Smooth muscle cell (in vitro differentiated cells): ENCODE measurements around the gene SRP9. TPM values are rescaled to one million over a fixed set of nuclear protein-coding genes. Genes with fewer than 3 reads are reported as not detected.

Experiments used
- DNase-seq: peaks from one replicate; lab custom pipeline; 2025; ENCODE audit not compliant: unreplicated experiment; lab: John Stamatoyannopoulos, UW
- H2AFZ ChIP-seq: fragments of 200-600 bp; sonication (generic); 2 replicates; pipeline ENCODE4 v1.6.0; 2016; ENCODE audit warnings: antibody characterized with exemption, low read depth, mild to moderate bottlenecking
- H3F3A ChIP-seq: fragments of 200-600 bp; sonication (generic); 2 replicates; pipeline ENCODE4 v1.6.0; 2017; ENCODE audit warnings: antibody characterized with exemption, low read depth
- H3K27ac ChIP-seq: fragments of 200-600 bp; sonication (generic); 2 replicates; pipeline ENCODE4 v1.5.1; 2016; ENCODE audit warnings: low read depth, mild to moderate bottlenecking
- H3K27me3 ChIP-seq: fragments of 200-600 bp; sonication (generic); 2 replicates; pipeline ENCODE4 v1.6.1; 2016; ENCODE audit warnings: low read depth, mild to moderate bottlenecking
- H3K36me3 ChIP-seq: fragments of 200-600 bp; sonication (generic); 2 replicates; pipeline ENCODE4 v1.5.1; 2016; ENCODE audit warnings: low read depth
- H3K4me1 ChIP-seq: fragments of 200-600 bp; sonication (generic); 2 replicates; pipeline ENCODE4 v1.5.1; 2016; ENCODE audit warnings: low read depth
- H3K4me2 ChIP-seq: fragments of 200-600 bp; sonication (generic); 2 replicates; pipeline ENCODE4 v1.6.0; 2016; ENCODE audit warnings: mild to moderate bottlenecking
- H3K4me3 ChIP-seq: fragments of 200-600 bp; sonication (generic); 2 replicates; pipeline ENCODE4 v1.5.1; 2016; ENCODE audit warnings: mild to moderate bottlenecking
- H3K79me2 ChIP-seq: fragments of 200-600 bp; sonication (generic); 2 replicates; pipeline ENCODE4 v1.6.0; 2016; ENCODE audit warnings: low read depth, mild to moderate bottlenecking
- H3K9ac ChIP-seq: fragments of 200-600 bp; sonication (generic); 2 replicates; pipeline ENCODE4 v1.6.0; 2016; ENCODE audit warnings: low read depth
- H3K9me3 ChIP-seq: fragments of 200-600 bp; sonication (generic); replicated peaks from 2 replicates; pipeline ENCODE4 v1.5.1; 2016; ENCODE audit warnings: low read depth
- H4K20me1 ChIP-seq: fragments of 200-600 bp; sonication (generic); 2 replicates; pipeline ENCODE4 v1.6.0; 2016; ENCODE audit warnings: low read depth
- WGBS: methylation state at CpG from one replicate; pipeline ENCODE4 v1.1.7; 2016; ENCODE audit warnings: low lambda C conversion rate; 5-methylcytosine and 5-hydroxymethylcytosine counted together
- polyA plus RNA-seq: library from polyadenylated mRNA; unstranded; fragments of >200 nt; fragmentation: Nextera tagmentation; extraction: Ambion mirVana; gene quantifications from 2 replicates; pipeline ENCODE4 v1.2.1, GENCODE V29; 2016
- total RNA-seq: library from RNA; depleted of rRNA; stranded (reverse); fragments of >200 nt; gene quantifications from 2 replicates; pipeline ENCODE4 v1.2.3, GENCODE V29; 2014
- TF ChIP-seq, protein P1 (sequence below): fragments of 200-600 bp; sonication (generic); IDR thresholded peaks from 2 replicates; pipeline ENCODE4 v1.5.1; 2017; ENCODE audit warnings: borderline replicate concordance, mild to moderate bottlenecking, antibody characterized with exemption; ENCODE audit not compliant: insufficient read depth, poor library complexity, severe bottlenecking

The SRP9 gene
- total and polyA plus RNA-seq, 2 experiments from 2014 or later, result 301 to 394 TPM

DNA sequence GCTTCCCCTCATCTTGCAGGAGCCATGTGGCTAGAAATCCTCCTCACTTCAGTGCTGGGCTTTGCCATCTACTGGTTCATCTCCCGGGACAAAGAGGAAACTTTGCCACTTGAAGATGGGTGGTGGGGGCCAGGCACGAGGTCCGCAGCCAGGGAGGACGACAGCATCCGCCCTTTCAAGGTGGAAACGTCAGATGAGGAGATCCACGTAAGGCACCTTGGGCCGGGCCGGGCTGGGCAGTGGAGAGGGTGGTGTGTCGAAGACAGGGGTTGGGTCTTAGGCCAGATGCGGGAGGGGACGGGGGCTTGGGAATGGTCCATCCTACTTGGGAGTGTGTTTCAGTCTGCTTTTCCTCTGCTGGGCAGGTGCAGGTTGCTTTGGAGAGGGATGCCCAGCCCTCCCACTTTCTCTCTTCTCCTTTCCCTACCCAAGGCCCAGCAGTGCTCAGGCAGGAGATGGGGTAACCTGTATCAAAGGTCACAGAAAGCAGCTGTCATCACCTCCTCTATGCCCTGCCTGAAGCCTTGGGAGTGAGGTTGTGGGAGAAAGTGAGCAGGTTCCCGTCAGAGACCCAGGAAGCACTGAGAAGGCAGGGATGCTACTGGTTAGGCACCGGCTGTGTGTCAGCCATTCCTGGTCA, 51.2 kb downstream of the SRP9 start:
- 96% methylated on average over 14 of the region's 14 CpGs for WGBS
- H3K9ac ChIP-seq, result no peak overlapping the region
- no peak for DNase-seq
- H3K4me3 ChIP-seq, result no peak overlapping the region
- TF ChIP-seq, protein P1, sequence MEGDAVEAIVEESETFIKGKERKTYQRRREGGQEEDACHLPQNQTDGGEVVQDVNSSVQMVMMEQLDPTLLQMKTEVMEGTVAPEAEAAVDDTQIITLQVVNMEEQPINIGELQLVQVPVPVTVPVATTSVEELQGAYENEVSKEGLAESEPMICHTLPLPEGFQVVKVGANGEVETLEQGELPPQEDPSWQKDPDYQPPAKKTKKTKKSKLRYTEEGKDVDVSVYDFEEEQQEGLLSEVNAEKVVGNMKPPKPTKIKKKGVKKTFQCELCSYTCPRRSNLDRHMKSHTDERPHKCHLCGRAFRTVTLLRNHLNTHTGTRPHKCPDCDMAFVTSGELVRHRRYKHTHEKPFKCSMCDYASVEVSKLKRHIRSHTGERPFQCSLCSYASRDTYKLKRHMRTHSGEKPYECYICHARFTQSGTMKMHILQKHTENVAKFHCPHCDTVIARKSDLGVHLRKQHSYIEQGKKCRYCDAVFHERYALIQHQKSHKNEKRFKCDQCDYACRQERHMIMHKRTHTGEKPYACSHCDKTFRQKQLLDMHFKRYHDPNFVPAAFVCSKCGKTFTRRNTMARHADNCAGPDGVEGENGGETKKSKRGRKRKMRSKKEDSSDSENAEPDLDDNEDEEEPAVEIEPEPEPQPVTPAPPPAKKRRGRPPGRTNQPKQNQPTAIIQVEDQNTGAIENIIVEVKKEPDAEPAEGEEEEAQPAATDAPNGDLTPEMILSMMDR, result no peak
- H3K4me2 ChIP-seq, result no peak overlapping the region
- peaks cover 8% of the 10 kb centered on the region for H3K79me2 ChIP-seq
- H3K9me3 ChIP-seq, result no peaks in the 10 kb centered on the region
- H4K20me1 ChIP-seq, result peaks cover 24% of the 10 kb centered on the region
- no peaks in the 10 kb centered on the region for H3F3A ChIP-seq
- H3K27ac ChIP-seq, result no peak overlapping the region
- H3K4me1 ChIP-seq, result peaks cover 19% of the 10 kb centered on the region
- H2AFZ ChIP-seq, result no peak overlapping the region
- no peaks in the 10 kb centered on the region for H3K27me3 ChIP-seq
- H3K36me3 ChIP-seq, result no peaks in the 10 kb centered on the region

DNA sequence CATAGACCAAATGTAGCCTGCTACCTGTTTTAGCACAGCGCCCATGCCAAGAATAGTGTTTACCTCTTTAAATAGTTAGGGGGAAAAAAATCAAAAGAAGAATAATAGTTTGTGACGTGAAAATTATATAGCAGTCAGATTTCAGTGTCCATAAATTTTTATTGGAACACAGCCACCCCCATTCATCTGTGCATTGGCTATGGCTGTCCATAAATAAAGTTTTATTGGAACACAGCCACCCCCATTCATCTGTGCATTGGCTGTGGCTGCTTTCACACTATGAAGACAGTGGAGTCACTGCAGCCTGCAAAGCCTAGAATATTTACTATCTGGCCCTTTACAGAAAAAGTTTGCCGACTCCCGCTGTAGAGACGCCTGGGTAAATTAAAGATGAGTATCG, 53.2 kb downstream of the SRP9 start:
- DNase-seq, result no peak
- no peak overlapping the region for H3K4me3 ChIP-seq
- H3K27me3 ChIP-seq, result no peaks in the 10 kb centered on the region
- no peaks in the 10 kb centered on the region for H3K36me3 ChIP-seq
- WGBS, result 96% methylated on average over 6 of the region's 6 CpGs
- H3K9ac ChIP-seq, result no peak overlapping the region
- H2AFZ ChIP-seq, result no peak overlapping the region
- peaks cover 3% of the 10 kb centered on the region for H3K4me1 ChIP-seq
- H4K20me1 ChIP-seq, result peaks cover 7% of the 10 kb centered on the region
- TF ChIP-seq, protein P1, result no peak
- no peaks in the 10 kb centered on the region for H3F3A ChIP-seq
- H3K79me2 ChIP-seq, result peaks cover 7% of the 10 kb centered on the region
- H3K9me3 ChIP-seq, result no peaks in the 10 kb centered on the region
- no peak overlapping the region for H3K4me2 ChIP-seq
- H3K27ac ChIP-seq, result no peak overlapping the region

DNA sequence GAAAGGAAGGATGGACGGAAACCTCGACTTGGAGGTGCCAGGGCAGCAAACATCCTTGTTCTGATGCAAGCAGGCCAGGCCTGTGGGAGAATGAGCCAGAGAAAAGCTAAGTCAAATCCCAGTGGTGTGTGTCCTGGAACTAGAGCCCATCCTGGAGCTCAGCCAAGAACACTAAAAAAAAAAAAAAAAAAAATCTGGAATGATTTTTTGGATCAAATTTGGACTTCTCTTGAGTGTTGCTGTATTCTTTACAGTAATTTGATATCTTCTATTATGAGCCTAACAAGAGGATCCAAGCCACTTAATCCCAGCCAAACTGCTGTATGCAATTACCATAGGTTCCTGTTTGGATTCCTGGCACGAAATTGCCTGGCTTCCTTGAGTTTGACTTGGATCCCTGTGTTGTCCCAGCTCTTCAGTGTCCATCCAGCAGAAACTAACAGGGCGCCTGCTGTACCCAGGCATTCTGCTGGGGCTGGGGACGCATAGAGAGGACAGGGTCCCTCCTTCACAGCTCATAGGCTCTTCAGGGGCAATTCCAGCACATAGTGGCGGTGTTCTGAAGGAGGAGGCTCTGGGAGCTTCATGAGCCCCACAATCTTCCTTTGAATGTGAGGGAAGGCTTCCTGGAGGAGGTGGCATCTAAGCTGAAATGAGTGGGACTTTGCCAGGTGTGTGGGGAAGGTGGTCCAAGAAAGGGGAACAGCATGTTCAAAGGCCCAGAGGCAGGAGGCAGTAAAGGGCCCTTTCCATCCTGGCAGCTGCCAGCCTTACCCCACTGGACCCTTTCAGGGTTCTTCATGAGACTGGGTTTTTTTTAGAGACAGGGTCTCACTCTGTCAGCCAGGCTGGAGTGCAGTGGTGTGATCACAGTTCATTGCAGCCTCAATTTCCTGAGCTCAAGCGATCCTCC, 57.0 kb downstream of the SRP9 start:
- WGBS, result 94% methylated on average over 7 of the region's 7 CpGs
- DNase-seq, result no peak
- H3K4me3 ChIP-seq, result no peak overlapping the region
- no peak overlapping the region for H2AFZ ChIP-seq
- H3K4me2 ChIP-seq, result no peak overlapping the region
- no peaks in the 10 kb centered on the region for H3F3A ChIP-seq
- no peaks in the 10 kb centered on the region for H3K27me3 ChIP-seq
- TF ChIP-seq, protein P1, result no peak
- H3K27ac ChIP-seq, result no peak overlapping the region
- H3K9ac ChIP-seq, result no peak overlapping the region
- no peaks in the 10 kb centered on the region for H3K79me2 ChIP-seq
- no peaks in the 10 kb centered on the region for H4K20me1 ChIP-seq
- no peaks in the 10 kb centered on the region for H3K36me3 ChIP-seq
- no peaks in the 10 kb centered on the region for H3K9me3 ChIP-seq
- H3K4me1 ChIP-seq, result no peaks in the 10 kb centered on the region
